WTC11 (cell line): ENCODE results near the gene BTNL2. TPM values are rescaled to one million over a fixed set of nuclear protein-coding genes. Genes with fewer than 3 reads are reported as not detected.

Experiments
- ATAC-seq: fragments of 200-7000 bp; cut with Tn5 transposase; 2 replicates; pipeline ENCODE4 v1.10.0; 2021; ENCODE audit warnings: mild to moderate bottlenecking, moderate library complexity
- CTCF ChIA-PET: fragments of 300-600 bp; sonication (Branson Sonifier 250); formaldehyde crosslinking; loops from one replicate; lab custom pipeline; 2021; ENCODE audit warnings: antibody characterized with exemption; lab: Charles Lee
- POLR2A ChIA-PET: fragments of 350-600 bp; sonication (Branson Sonifier 250); formaldehyde crosslinking; loops from one replicate; lab custom pipeline; 2021; ENCODE audit warnings: antibody characterized with exemption; lab: Charles Lee
- DNase-seq: peaks from one replicate; pipeline ENCODE4 v3.0.0; 2021; ENCODE audit warnings: low spot score
- H3K27ac Mint-ChIP-seq: 2 replicates; pipeline ENCODE4 v1.8.0; 2021; ENCODE audit warnings: mixed read lengths
- H3K27me3 Mint-ChIP-seq: 2 replicates; pipeline ENCODE4 v1.8.0; 2021; ENCODE audit warnings: low read depth, mild to moderate bottlenecking, moderate library complexity, mixed read lengths
- H3K36me3 Mint-ChIP-seq: 2 replicates; pipeline ENCODE4 v1.8.0; 2021; ENCODE audit warnings: mixed read lengths
- H3K4me1 Mint-ChIP-seq: 2 replicates; pipeline ENCODE4 v1.8.0; 2022; ENCODE audit warnings: mixed read lengths
- H3K4me3 Mint-ChIP-seq: 2 replicates; pipeline ENCODE4 v1.8.0; 2021; ENCODE audit warnings: mild to moderate bottlenecking, moderate library complexity, mixed read lengths
- H3K9me3 Mint-ChIP-seq: 2 replicates; pipeline ENCODE4 v1.8.0; 2021; ENCODE audit warnings: mixed read lengths
- ATF2 ChIP-seq: sonication (generic); formaldehyde crosslinking; IDR thresholded peaks from 2 replicates; pipeline ENCODE4 v1.8.1; 2022; ENCODE audit warnings: low read depth, missing genetic modification reagents, borderline replicate concordance
- CDX4 ChIP-seq: fragments of 250-450 bp; sonication (Bioruptor Pico); IDR thresholded peaks from 2 replicates; pipeline ENCODE4 v1.9.0; 2021; ENCODE audit warnings: moderate library complexity, mild to moderate bottlenecking, inconsistent platforms, borderline replicate concordance
- CREM ChIP-seq: sonication (generic); formaldehyde crosslinking; IDR thresholded peaks from 2 replicates; pipeline ENCODE4 v1.8.1; 2022; ENCODE audit warnings: mild to moderate bottlenecking, missing genetic modification reagents, moderate library complexity
- FOXP4 ChIP-seq: sonication (generic); formaldehyde crosslinking; IDR thresholded peaks from 2 replicates; pipeline ENCODE4 v1.8.0; 2022; ENCODE audit warnings: mild to moderate bottlenecking, missing genetic modification reagents
- GRHL2 ChIP-seq: fragments of 250-450 bp; sonication (Bioruptor Pico); IDR thresholded peaks from 2 replicates; pipeline ENCODE4 v1.8.0; 2022; ENCODE audit warnings: mild to moderate bottlenecking, moderate library complexity; ENCODE audit not compliant: insufficient replicate concordance, severe bottlenecking
- HMGA2 ChIP-seq: fragments of 250-450 bp; sonication (Bioruptor Pico); IDR thresholded peaks from 2 replicates; pipeline ENCODE4 v1.4.0; 2021; ENCODE audit warnings: mild to moderate bottlenecking, moderate library complexity
- IRF2 ChIP-seq: sonication (generic); formaldehyde crosslinking; IDR thresholded peaks from 2 replicates; pipeline ENCODE4 v1.8.0; 2022; ENCODE audit warnings: low read depth, missing genetic modification reagents, borderline replicate concordance
- MXD4 ChIP-seq: fragments of 250-450 bp; sonication (Bioruptor Pico); IDR thresholded peaks from 2 replicates; pipeline ENCODE4 v1.8.0; 2021; ENCODE audit warnings: mild to moderate bottlenecking, moderate library complexity, borderline replicate concordance
- MYBL2 ChIP-seq: sonication (generic); formaldehyde crosslinking; IDR thresholded peaks from 2 replicates; pipeline ENCODE4 v1.8.1; 2023; ENCODE audit warnings: mild to moderate bottlenecking, moderate library complexity, missing genetic modification reagents
- NR1H2 ChIP-seq: sonication (generic); formaldehyde crosslinking; IDR thresholded peaks from 2 replicates; pipeline ENCODE4 v1.9.0; 2021; ENCODE audit warnings: mild to moderate bottlenecking, moderate library complexity, missing genetic modification reagents
- NR2C2 ChIP-seq: sonication (generic); formaldehyde crosslinking; IDR thresholded peaks from 2 replicates; pipeline ENCODE4 v1.8.0; 2022; ENCODE audit warnings: mild to moderate bottlenecking, missing genetic modification reagents
- NR3C1 ChIP-seq: sonication (generic); formaldehyde crosslinking; conservative IDR thresholded peaks from 2 replicates; pipeline ENCODE4 v1.8.1; 2023; ENCODE audit warnings: low read depth, mild to moderate bottlenecking, missing genetic modification reagents
- PRDM15 ChIP-seq: sonication (generic); formaldehyde crosslinking; IDR thresholded peaks from 2 replicates; pipeline ENCODE4 v1.8.0; 2022; ENCODE audit warnings: missing genetic modification reagents
- SMAD3 ChIP-seq: sonication (generic); formaldehyde crosslinking; IDR thresholded peaks from 2 replicates; pipeline ENCODE4 v1.8.0; 2022; ENCODE audit warnings: missing genetic modification reagents, mild to moderate bottlenecking, borderline replicate concordance
- SMAD4 ChIP-seq: sonication (generic); formaldehyde crosslinking; IDR thresholded peaks from 2 replicates; pipeline ENCODE4 v1.8.0; 2022; ENCODE audit warnings: mild to moderate bottlenecking, missing genetic modification reagents
- TEAD4 ChIP-seq: sonication (generic); formaldehyde crosslinking; IDR thresholded peaks from 2 replicates; pipeline ENCODE4 v1.8.0; 2022; ENCODE audit warnings: mild to moderate bottlenecking, missing genetic modification reagents
- USF2 ChIP-seq: sonication (generic); formaldehyde crosslinking; IDR thresholded peaks from 2 replicates; pipeline ENCODE4 v1.8.1; 2023; ENCODE audit warnings: mild to moderate bottlenecking, missing genetic modification reagents, moderate library complexity
- total RNA-seq: library from RNA; stranded (reverse); gene quantifications from 3 replicates; pipeline ENCODE4 v1.2.3, GENCODE V29; 2021

BTNL2 gene
- total RNA-seq, 1 experiment from 2014 or later, result not detected

- no peak for TF ChIP-seq PRDM15 (CRISPR knock-in tag)
These were observed 41.0 kb upstream of the BTNL2 start (continued) for GRCh38 chr6:32447932-32448331.

GRCh38 chr6:32445321-32445854, 38.4 kb upstream of the BTNL2 start:
- ATAC-seq (no peak), DNase-seq (no peak)
- Mint-ChIP-seq H3K36me3 (no peaks in the 10 kb centered on the region), H3K27me3 (peaks cover 23% of the 10 kb centered on the region), H3K9me3 (0 out of 2 replicates have a peak, but pooled peaks cover 9% of the 10 kb centered on the region), H3K4me3 (no peak overlapping the region), H3K4me1 (no peaks in the 10 kb centered on the region), H3K27ac (no peak overlapping the region)
- ChIA-PET POLR2A (no interaction called here), CTCF (no interaction called here)
- TF ChIP-seq SMAD4 (CRISPR knock-in tag), result no peak
- no peak for TF ChIP-seq SMAD3 (CRISPR knock-in tag)
- TF ChIP-seq NR1H2 (CRISPR knock-in tag), result no peak
- TF ChIP-seq NR2C2 (CRISPR knock-in tag), result no peak
- TF ChIP-seq IRF2 (CRISPR knock-in tag), result no peak
- no peak for TF ChIP-seq MYBL2 (CRISPR knock-in tag)
- TF ChIP-seq MXD4 (CRISPR knock-in tag), result no peak
- TF ChIP-seq CREM, result no peak
- no peak for TF ChIP-seq USF2
- TF ChIP-seq FOXP4 (CRISPR knock-in tag), result no peak
- no peak for TF ChIP-seq NR3C1 (CRISPR knock-in tag)
- TF ChIP-seq TEAD4 (CRISPR knock-in tag), result no peak
- no peak for TF ChIP-seq CDX4
- no peak for TF ChIP-seq ATF2
- no peak for TF ChIP-seq GRHL2 (CRISPR knock-in tag)
- no peak for TF ChIP-seq HMGA2 (CRISPR knock-in tag)
